ENCODE measurements around the gene RTRAF. TPM values are rescaled to one million over a fixed set of nuclear protein-coding genes. Genes with fewer than 3 reads are reported as not detected.
A peak's percentile ranks its signal among the peaks of the same experiment; 100 is the strongest.

Gene RTRAF
- total RNA-seq, 2 experiments from 2014 or later: 222 to 238 TPM

- peak; percentile 18 for DNase-seq
- intact Hi-C loops (cut with micrococcal nuclease): loop anchor here (5.0 kb wide), 1 partner anchor 227 kb away; no protein-coding TSS in a partner anchor
- no peak overlapping the region for H3K4me3 Mint-ChIP-seq
- POLR2A ChIA-PET: interaction anchor here (0.7 kb wide), 1 partner anchor 74 kb away, joined by 4 read pairs; no protein-coding TSS in a partner anchor
- no peaks in the 10 kb centered on the region for H3K36me3 Mint-ChIP-seq
- H3K27ac Mint-ChIP-seq: no peak overlapping the region
- no peaks in the 10 kb centered on the region for H3K9me3 Mint-ChIP-seq
- H3K27me3 Mint-ChIP-seq: peaks cover 3% of the 10 kb centered on the region
- peaks cover 14% of the 10 kb centered on the region for H3K4me1 Mint-ChIP-seq (ENCODE audit: low read depth)
- CTCF ChIA-PET: interaction anchor here (0.6 to 3.4 kb wide), 8 partner anchors 22 to 418 kb away, joined by 3 to 10 read pairs (median 4); no protein-coding TSS in a partner anchor
These were observed 55.6 kb downstream of the RTRAF start for GRCh38 chr14:52044791-52045522.

DNA sequence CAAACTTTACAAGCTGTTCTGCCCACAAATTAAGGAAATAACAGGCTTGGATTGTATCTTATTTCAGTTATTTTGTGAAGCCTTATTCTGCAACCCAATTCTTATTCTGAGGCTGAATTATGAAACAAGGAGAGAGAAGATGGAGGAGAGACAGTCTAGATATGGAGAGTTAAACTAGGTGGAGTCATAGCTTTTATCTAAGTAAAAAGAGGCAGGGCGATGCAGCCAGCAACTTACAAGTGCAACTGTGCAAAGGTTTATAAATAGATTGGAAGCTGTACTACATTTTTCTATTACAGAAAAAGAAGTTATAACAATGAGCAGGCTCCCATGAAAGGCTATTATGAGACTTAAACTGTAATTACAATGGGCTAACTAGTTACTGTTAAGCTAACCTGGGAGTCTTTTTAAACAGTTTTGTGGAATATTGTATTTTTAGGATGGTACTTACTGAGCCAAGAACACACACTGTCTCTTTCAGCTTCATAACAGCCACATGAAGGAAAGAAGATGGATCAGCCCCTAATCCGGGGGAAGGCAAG lies 57.1 kb downstream of the RTRAF start:
- DNase-seq: no peak
- intact Hi-C loops (cut with micrococcal nuclease): no loop called here
- Mint-ChIP-seq H3K36me3 (no peaks in the 10 kb centered on the region), H3K4me3 (no peak overlapping the region), H3K9me3 (no peaks in the 10 kb centered on the region), H3K27ac (no peak overlapping the region), H3K4me1 (ENCODE audit: low read depth) (peaks cover 14% of the 10 kb centered on the region), H3K27me3 (peaks cover 3% of the 10 kb centered on the region)
- CTCF ChIA-PET: interaction anchor here (1.2 to 2.0 kb wide), 2 partner anchors 23 to 68 kb away, joined by 3 to 9 read pairs; no protein-coding TSS in a partner anchor
- POLR2A ChIA-PET: no interaction called here

GRCh38 chr14:52048116-52048515 lies 58.8 kb downstream of the RTRAF start:
- ChIA-PET POLR2A (no interaction called here), CTCF (no interaction called here)
- H3K4me1 Mint-ChIP-seq (ENCODE audit: low read depth): peaks cover 14% of the 10 kb centered on the region
- peaks cover 3% of the 10 kb centered on the region for H3K27me3 Mint-ChIP-seq
- intact Hi-C loops (cut with micrococcal nuclease): no loop called here
- DNase-seq: no peak
- H3K9me3 Mint-ChIP-seq: no peaks in the 10 kb centered on the region
- no peak overlapping the region for H3K27ac Mint-ChIP-seq
- no peak overlapping the region for H3K4me3 Mint-ChIP-seq
- no peaks in the 10 kb centered on the region for H3K36me3 Mint-ChIP-seq

GRCh38 chr14:52048641-52049204 lies 59.4 kb downstream of the RTRAF start:
- no peak for DNase-seq
- no peaks in the 10 kb centered on the region for H3K36me3 Mint-ChIP-seq
- H3K4me1 Mint-ChIP-seq (ENCODE audit: low read depth): peaks cover 14% of the 10 kb centered on the region
- ChIA-PET POLR2A (no interaction called here), CTCF (no interaction called here)
- H3K27me3 Mint-ChIP-seq: peaks cover 2% of the 10 kb centered on the region
- no peaks in the 10 kb centered on the region for H3K9me3 Mint-ChIP-seq
- no peak overlapping the region for H3K27ac Mint-ChIP-seq
- no peak overlapping the region for H3K4me3 Mint-ChIP-seq
- intact Hi-C loops (cut with micrococcal nuclease): no loop called here

DNA sequence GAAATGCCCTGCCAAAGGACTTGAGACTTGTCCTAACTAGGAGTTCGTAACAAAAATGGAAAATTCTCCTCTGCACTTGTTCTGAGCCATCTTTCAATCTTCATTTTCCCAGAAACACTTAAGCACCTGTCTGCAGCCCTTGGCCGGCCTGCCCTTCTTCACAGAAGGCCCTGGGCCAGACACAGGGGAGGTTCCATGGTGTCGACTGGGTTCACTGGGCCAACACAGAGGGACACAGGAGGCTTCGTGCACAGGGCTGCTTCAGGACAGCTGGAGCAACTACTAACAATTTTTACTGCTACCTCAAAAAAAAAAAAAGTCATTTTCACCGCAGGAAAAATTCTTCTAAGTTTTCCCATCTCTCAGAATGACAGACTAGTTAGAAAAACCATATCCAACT lies 59.9 kb downstream of the RTRAF start:
- H3K27me3 Mint-ChIP-seq: peaks cover 4% of the 10 kb centered on the region
- H3K4me1 Mint-ChIP-seq (ENCODE audit: low read depth): peaks cover 12% of the 10 kb centered on the region
- H3K4me3 Mint-ChIP-seq: no peak overlapping the region
- no peak for DNase-seq
- H3K27ac Mint-ChIP-seq: no peak overlapping the region
- H3K36me3 Mint-ChIP-seq: no peaks in the 10 kb centered on the region
- H3K9me3 Mint-ChIP-seq: no peaks in the 10 kb centered on the region
- CTCF ChIA-PET: no interaction called here
- POLR2A ChIA-PET: no interaction called here
- intact Hi-C loops (cut with micrococcal nuclease): no loop called here

DNA sequence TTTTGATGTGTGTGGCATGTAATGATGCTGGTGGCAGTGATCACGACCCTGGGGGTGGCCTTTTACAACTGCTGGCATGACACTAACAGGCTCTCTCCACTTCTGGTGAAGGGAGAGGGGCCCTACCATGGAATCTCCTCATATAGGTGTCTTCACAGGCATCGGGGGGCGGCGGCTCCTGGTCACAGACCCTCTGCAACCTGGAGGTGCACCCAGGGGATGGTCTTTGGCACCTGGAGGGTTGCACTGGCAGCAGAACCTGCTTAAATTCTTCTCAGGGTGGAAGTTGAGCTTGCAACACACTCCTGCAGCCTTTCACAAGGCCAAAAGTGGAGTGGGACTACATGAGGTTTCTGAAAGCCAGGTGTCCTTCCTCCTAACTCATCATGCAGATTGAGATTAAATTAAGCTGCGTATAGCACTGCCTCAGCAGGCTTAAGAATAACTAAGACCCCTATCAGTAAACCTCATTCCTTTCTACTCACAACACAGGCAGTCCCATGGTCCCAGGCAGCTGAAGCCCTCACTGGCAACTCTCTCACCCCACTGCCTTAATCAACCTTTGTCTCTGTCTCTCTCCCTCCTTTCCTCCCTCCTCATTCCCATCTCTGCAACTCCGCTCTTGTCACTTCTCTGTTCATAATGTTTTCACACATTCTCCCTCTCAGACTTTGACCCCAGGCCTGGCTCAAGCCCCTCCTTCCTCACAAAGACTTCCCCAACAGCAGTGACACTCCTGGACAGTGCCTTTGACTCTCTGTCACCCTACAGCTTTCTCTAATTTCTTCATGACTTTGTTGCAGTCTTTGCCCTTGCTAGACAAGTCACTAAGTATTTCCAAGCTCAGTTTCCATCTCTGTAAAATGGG lies 60.6 kb downstream of the RTRAF start:
- Mint-ChIP-seq H3K9me3 (no peaks in the 10 kb centered on the region), H3K4me3 (no peak overlapping the region), H3K4me1 (ENCODE audit: low read depth) (peaks cover 9% of the 10 kb centered on the region), H3K27ac (no peak overlapping the region), H3K36me3 (no peaks in the 10 kb centered on the region), H3K27me3 (peaks cover 5% of the 10 kb centered on the region)
- DNase-seq: no peak
- ChIA-PET POLR2A (interaction anchor here (0.6 kb wide), 1 partner anchor 313 kb away, joined by 3 read pairs; no protein-coding TSS in a partner anchor), CTCF (no interaction called here)
- intact Hi-C loops (cut with micrococcal nuclease): no loop called here

DNA sequence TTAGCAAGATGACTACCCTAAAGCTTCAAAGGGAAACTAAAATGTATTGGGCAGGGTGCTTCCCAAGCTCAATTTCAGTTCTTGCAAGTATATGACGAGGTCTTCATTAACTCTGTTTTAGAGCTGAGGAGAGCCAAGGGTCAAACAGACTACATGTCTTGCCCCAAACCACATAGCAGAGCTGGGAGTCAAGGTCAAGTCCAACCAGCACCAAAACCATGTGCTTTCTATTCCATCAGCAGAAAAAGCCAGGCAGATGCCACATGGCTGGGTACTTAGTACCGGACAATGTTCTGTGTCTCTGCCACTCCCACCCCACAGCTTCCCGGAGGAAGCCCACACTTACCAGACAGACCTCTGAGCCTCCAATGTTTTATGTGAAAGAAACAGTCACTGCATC lies 61.9 kb downstream of the RTRAF start:
- intact Hi-C loops (cut with micrococcal nuclease): no loop called here
- no peak for DNase-seq
- ChIA-PET POLR2A (no interaction called here), CTCF (interaction anchor here (0.8 to 1.0 kb wide), 2 partner anchors 8 to 17 kb away, joined by 3 to 4 read pairs; partner anchors contain the start of gene NID2)
- Mint-ChIP-seq H3K4me3 (no peak overlapping the region), H3K27ac (no peak overlapping the region), H3K4me1 (ENCODE audit: low read depth) (no peaks in the 10 kb centered on the region), H3K9me3 (no peaks in the 10 kb centered on the region), H3K36me3 (no peaks in the 10 kb centered on the region), H3K27me3 (peaks cover 7% of the 10 kb centered on the region)

GRCh38 chr14:52051871-52052270 lies 62.5 kb downstream of the RTRAF start:
- no peaks in the 10 kb centered on the region for H3K36me3 Mint-ChIP-seq
- no peaks in the 10 kb centered on the region for H3K9me3 Mint-ChIP-seq
- no peaks in the 10 kb centered on the region for H3K4me1 Mint-ChIP-seq (ENCODE audit: low read depth)
- H3K27me3 Mint-ChIP-seq: peaks cover 7% of the 10 kb centered on the region
- intact Hi-C loops (cut with micrococcal nuclease): no loop called here
- ChIA-PET CTCF (interaction anchor here (0.8 to 1.0 kb wide), 2 partner anchors 9 to 16 kb away, joined by 3 to 4 read pairs; partner anchors contain the start of gene NID2), POLR2A (no interaction called here)
- no peak for DNase-seq
- no peak overlapping the region for H3K27ac Mint-ChIP-seq
- no peak overlapping the region for H3K4me3 Mint-ChIP-seq

DNA sequence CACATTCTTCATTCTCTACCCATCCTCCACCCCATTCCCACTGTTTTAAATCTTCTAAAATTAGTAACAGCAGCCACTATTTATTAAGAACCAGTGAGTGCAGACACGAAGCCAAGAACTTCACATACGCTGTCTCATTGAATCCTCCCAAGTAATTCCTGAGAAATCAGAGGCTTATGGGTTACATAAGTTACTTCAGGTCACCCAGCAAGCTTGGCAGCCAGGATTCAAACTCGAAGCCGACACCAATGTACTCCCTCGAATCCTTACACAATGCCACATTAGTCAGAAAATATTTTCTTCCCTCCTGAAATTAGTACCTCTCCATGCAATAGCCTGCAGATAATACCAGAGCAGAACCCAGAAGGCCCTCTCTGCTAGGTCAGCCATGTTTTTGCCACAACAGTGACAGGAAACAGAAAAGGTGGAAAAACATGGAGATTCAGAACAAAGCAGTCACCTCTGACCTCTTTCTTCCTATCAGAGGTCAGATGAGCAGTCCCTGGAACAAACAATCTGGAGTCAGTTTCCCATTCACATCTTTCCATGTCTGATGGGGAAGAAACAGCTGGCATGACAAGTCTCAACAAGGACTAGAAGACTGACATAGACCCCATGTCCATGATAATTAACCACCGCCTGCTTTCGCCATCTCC lies 63.1 kb downstream of the RTRAF start:
- CTCF ChIA-PET: interaction anchor here (1.4 kb wide), 1 partner anchor 10 kb away, joined by 3 read pairs; no protein-coding TSS in a partner anchor
- no peaks in the 10 kb centered on the region for H3K36me3 Mint-ChIP-seq
- intact Hi-C loops (cut with micrococcal nuclease): no loop called here
- H3K27me3 Mint-ChIP-seq: peaks cover 7% of the 10 kb centered on the region
- DNase-seq: no peak
- H3K4me1 Mint-ChIP-seq (ENCODE audit: low read depth): no peaks in the 10 kb centered on the region
- POLR2A ChIA-PET: no interaction called here
- no peak overlapping the region for H3K27ac Mint-ChIP-seq
- H3K9me3 Mint-ChIP-seq: no peaks in the 10 kb centered on the region
- H3K4me3 Mint-ChIP-seq: no peak overlapping the region

- no peak for DNase-seq
- Mint-ChIP-seq H3K4me1 (ENCODE audit: low read depth) (no peaks in the 10 kb centered on the region), H3K36me3 (no peaks in the 10 kb centered on the region), H3K9me3 (no peaks in the 10 kb centered on the region), H3K4me3 (no peak overlapping the region), H3K27ac (no peak overlapping the region), H3K27me3 (peaks cover 7% of the 10 kb centered on the region)
- CTCF ChIA-PET: interaction anchor here (1.4 kb wide), 1 partner anchor 10 kb away, joined by 3 read pairs; no protein-coding TSS in a partner anchor
- POLR2A ChIA-PET: no interaction called here
- intact Hi-C loops (cut with micrococcal nuclease): no loop called here
These were observed 63.7 kb downstream of the RTRAF start for GRCh38 chr14:52053044-52053443.

- Mint-ChIP-seq H3K9me3 (no peaks in the 10 kb centered on the region), H3K27me3 (peaks cover 7% of the 10 kb centered on the region), H3K36me3 (no peaks in the 10 kb centered on the region), H3K27ac (no peak overlapping the region), H3K4me1 (ENCODE audit: low read depth) (no peaks in the 10 kb centered on the region), H3K4me3 (no peak overlapping the region)
- ChIA-PET POLR2A (no interaction called here), CTCF (interaction anchor here (0.7 kb wide), 1 partner anchor 76 kb away, joined by 4 read pairs; no protein-coding TSS in a partner anchor)
- intact Hi-C loops (cut with micrococcal nuclease): no loop called here
- no peak for DNase-seq
These were observed 65.3 kb downstream of the RTRAF start for GRCh38 chr14:52054678-52055077.
